Peyer's patch (tissue), 4 donors: ENCODE data around the gene FAM131C. TPM values are rescaled to one million over a fixed set of nuclear protein-coding genes. Genes with fewer than 3 reads are reported as not detected.

Experiments used
- DNase-seq, 3 donors: peaks; one replicate each; pipeline ENCODE4 v3.0.0-alpha.2; 2017 to 2019
- H3K27ac ChIP-seq, 4 donors: fragments of 200-600 bp; sonication (generic); one replicate each; pipeline ENCODE4 v1.5.1; 2016 to 2019
- H3K27me3 ChIP-seq, 2 donors: fragments of 200-600 bp; sonication (generic); one replicate each; pipeline ENCODE4 v1.5.1; 2019
- H3K36me3 ChIP-seq, 3 donors: fragments of 200-600 bp; sonication (generic); one replicate each; pipeline ENCODE4 v1.5.1; 2016 to 2019
- H3K4me1 ChIP-seq, 4 donors: fragments of 200-600 bp; sonication (generic); one replicate each; pipeline ENCODE4 v1.5.1; 2016 to 2019
- H3K4me3 ChIP-seq, 4 donors: fragments of 200-600 bp; sonication (generic); 1 replicate in 3 of 4; 2 replicates in 1 of 4; pipeline ENCODE4 v1.5.1; 2016 to 2019; ENCODE audit warnings: mild to moderate bottlenecking in 1 of 4
- H3K9me3 ChIP-seq, 4 donors: fragments of 200-600 bp; sonication (generic); one replicate each; pipeline ENCODE4 v1.5.1; 2016 to 2019; ENCODE audit warnings: mild to moderate bottlenecking in 1 of 4
- POLR2A ChIP-seq, 2 donors: fragments of 450-650 bp; IDR thresholded peaks; one replicate each; pipeline ENCODE4 v1.5.1; 2017; ENCODE audit warnings: antibody characterized with exemption in 2 of 2, mild to moderate bottlenecking in 2 of 2, moderate library complexity in 2 of 2
- total RNA-seq, 4 donors: library from RNA; depleted of rRNA; stranded (reverse); fragments of >200 nt; gene quantifications; one replicate each; pipeline ENCODE4 v1.1.0, GENCODE V29; 2016
- TF ChIP-seq, protein P1 (sequence below), 6 experiments: fragments of 450-650 bp in 4 of 6; fragments of 200-600 bp in 2 of 6; sonication (generic) in 1 of 6; IDR thresholded peaks; one replicate each; pipeline ENCODE4 v1.5.1; 2017 to 2019; ENCODE audit warnings: antibody characterized with exemption in 6 of 6, mild to moderate bottlenecking in 3 of 6, moderate library complexity in 1 of 6

The FAM131C gene
- total RNA-seq, 4 donors from 2014 or later, result 0.80 to 3.5 (median 2.3) TPM; not detected in 1

DNA sequence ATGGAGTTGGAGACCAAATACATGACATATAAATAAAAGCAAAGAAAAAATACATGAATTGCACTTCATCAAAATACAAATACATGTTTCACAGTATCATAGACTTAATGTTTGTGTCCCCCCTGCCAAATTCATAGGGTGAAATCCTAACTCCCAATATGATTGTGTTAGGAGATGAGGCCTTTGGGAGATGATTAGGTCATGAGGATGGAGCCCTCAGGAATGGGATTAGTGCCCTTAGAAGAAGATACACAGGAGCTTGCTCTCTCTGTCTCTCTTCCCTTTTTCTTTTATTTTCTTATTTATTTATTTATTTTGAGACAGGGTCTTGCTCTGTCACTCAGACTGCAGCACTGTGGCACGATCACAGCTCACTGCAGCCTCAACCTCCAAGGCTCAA, 26.0 kb upstream of the FAM131C start:
- no peak overlapping the region for H3K27ac ChIP-seq
- no peaks in the 10 kb centered on the region for H3K9me3 ChIP-seq
- H3K27me3 ChIP-seq, result no peaks in the 10 kb centered on the region
- H3K36me3 ChIP-seq, result no peaks in the 10 kb centered on the region
- no peaks in the 10 kb centered on the region for H3K4me1 ChIP-seq
- no peak overlapping the region for H3K4me3 ChIP-seq
- TF ChIP-seq, protein P1, sequence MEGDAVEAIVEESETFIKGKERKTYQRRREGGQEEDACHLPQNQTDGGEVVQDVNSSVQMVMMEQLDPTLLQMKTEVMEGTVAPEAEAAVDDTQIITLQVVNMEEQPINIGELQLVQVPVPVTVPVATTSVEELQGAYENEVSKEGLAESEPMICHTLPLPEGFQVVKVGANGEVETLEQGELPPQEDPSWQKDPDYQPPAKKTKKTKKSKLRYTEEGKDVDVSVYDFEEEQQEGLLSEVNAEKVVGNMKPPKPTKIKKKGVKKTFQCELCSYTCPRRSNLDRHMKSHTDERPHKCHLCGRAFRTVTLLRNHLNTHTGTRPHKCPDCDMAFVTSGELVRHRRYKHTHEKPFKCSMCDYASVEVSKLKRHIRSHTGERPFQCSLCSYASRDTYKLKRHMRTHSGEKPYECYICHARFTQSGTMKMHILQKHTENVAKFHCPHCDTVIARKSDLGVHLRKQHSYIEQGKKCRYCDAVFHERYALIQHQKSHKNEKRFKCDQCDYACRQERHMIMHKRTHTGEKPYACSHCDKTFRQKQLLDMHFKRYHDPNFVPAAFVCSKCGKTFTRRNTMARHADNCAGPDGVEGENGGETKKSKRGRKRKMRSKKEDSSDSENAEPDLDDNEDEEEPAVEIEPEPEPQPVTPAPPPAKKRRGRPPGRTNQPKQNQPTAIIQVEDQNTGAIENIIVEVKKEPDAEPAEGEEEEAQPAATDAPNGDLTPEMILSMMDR (IDR thresholded peaks at IDR 0.05), result no peak
- no peak for TF ChIP-seq POLR2A (IDR thresholded peaks at IDR 0.05)
- DNase-seq, result no peak

- Histone ChIP-seq H3K27ac (no peak overlapping the region), H3K36me3 (no peaks in the 10 kb centered on the region), H3K27me3 (no peaks in the 10 kb centered on the region), H3K4me1 (no peaks in the 10 kb centered on the region), H3K9me3 (no peaks in the 10 kb centered on the region), H3K4me3 (no peak overlapping the region)
- no peak for DNase-seq
- TF ChIP-seq, protein P1 (IDR thresholded peaks at IDR 0.05), result no peak
- no peak for TF ChIP-seq POLR2A (IDR thresholded peaks at IDR 0.05)
Observed at GRCh38 chr1:16095447-16095846, 22.0 kb upstream of the FAM131C start.

DNA sequence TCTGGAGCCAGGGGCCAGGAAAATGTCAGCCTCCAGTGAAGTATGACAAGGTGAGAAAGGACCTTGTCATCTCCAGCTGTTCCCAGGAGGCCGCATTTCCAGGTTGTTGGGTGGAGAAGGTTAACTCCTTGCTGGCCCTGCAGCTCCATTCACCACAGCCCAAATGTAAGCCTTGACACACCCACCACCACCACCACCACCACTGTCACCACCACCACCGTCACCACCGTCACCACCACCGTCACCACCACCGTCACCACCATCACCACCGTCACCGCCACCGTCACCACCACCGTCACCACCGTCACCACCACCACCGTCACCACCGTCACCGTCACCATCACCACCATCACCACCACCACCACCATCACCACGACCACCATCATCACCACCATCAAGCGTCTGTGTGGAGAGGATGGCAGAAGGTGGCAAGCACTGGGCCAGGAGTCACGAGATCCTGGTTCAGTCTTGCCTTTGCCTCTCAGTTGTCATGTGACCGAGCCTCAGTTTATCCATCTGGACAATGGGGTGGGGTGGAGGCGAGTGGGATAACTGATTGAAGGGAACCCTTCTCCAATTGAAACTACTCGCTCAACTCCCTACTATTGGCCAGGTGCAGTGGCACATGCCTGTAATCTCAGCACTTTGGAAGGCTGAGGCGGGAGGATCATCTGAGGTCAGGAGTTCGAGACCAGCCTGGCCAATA, 21.2 kb upstream of the FAM131C start:
- H3K4me3 ChIP-seq, result no peak overlapping the region
- TF ChIP-seq, protein P1 (IDR thresholded peaks at IDR 0.05), result no peak
- TF ChIP-seq POLR2A (IDR thresholded peaks at IDR 0.05), result no peak
- DNase-seq, result peak in 1 of 3 donors; percentile 22
- no peaks in the 10 kb centered on the region for H3K27me3 ChIP-seq
- H3K27ac ChIP-seq, result no peak overlapping the region
- H3K36me3 ChIP-seq, result no peaks in the 10 kb centered on the region
- H3K9me3 ChIP-seq, result no peaks in the 10 kb centered on the region
- H3K4me1 ChIP-seq, result no peaks in the 10 kb centered on the region

DNA sequence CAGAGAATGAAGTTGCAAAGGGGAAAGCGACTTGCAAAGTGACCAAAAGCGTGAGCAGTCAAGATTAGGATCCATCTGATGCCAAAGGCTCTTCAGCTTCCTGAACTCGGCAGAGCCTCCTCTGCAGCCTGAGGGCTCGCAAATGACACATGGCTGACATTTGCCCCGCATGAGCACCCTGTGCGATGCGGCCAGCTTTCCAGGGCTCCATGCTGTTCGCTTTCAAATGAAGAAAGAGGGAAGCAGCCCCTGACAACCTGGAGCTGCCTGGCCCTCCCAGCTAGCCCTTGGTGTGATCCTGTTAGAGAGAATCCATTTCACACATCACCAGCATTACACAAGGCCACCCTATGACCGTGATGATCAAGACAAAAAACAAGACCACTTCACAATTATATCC, 20.2 kb upstream of the FAM131C start:
- Histone ChIP-seq H3K27ac (no peak overlapping the region), H3K27me3 (no peaks in the 10 kb centered on the region), H3K9me3 (no peaks in the 10 kb centered on the region), H3K4me3 (no peak overlapping the region), H3K4me1 (no peaks in the 10 kb centered on the region), H3K36me3 (no peaks in the 10 kb centered on the region)
- peak in 1 of 3 donors; percentile 28 for DNase-seq
- no peak for TF ChIP-seq POLR2A (IDR thresholded peaks at IDR 0.05)
- TF ChIP-seq, protein P1 (IDR thresholded peaks at IDR 0.05), result no peak

- TF ChIP-seq, protein P1 (IDR thresholded peaks at IDR 0.05), result no peak
- no peak for TF ChIP-seq POLR2A (IDR thresholded peaks at IDR 0.05)
- no peak for DNase-seq
- Histone ChIP-seq H3K36me3 (no peaks in the 10 kb centered on the region), H3K4me3 (no peak overlapping the region), H3K27ac (no peak overlapping the region), H3K27me3 (no peaks in the 10 kb centered on the region), H3K4me1 (no peaks in the 10 kb centered on the region), H3K9me3 (no peaks in the 10 kb centered on the region)
Observed at GRCh38 chr1:16092923-16093511, 19.6 kb upstream of the FAM131C start.
